ENCODE data around the gene IRGM. TPM values are rescaled to one million over a fixed set of nuclear protein-coding genes. Genes with fewer than 3 reads are reported as not detected.

IRGM gene
- total and polyA plus RNA-seq, 2 of the 8 experiments (the other 6 are each of a cell fraction or from before 2014, with no cell fraction given) = 0.11 TPM; not detected in 1

- Histone ChIP-seq H2BK20ac (ENCODE audit: low read length) (no peak overlapping the region), H3K4me2 (ENCODE audit: insufficient read depth in 1 of 2, low read depth in 2 of 2, low read length in 2 of 2) (no peak overlapping the region), H3K27me3 (replicated peaks in 1 of 4; ENCODE audit: control insufficient read depth in 3 of 4, extremely low read depth in 1 of 4, insufficient read depth in 3 of 4, low read length in 3 of 4) (no peaks in the 10 kb centered on the region), H3K36me3 (ENCODE audit: control insufficient read depth in 2 of 4, insufficient read depth in 4 of 4, low read length in 3 of 4) (peaks cover 3 to 68% (median 39%) of the 10 kb centered on the region in 4 experiments; a peak in 6 of 8 replicates), H4K8ac (ENCODE audit: extremely low read depth, insufficient read depth, low read length) (no peak overlapping the region), H4K5ac (ENCODE audit: insufficient read length, low read depth, low read length) (no peak overlapping the region), H3K56ac (replicated peaks; ENCODE audit: insufficient read length, low read depth, low read length) (no peak overlapping the region), H3K4ac (replicated peaks; ENCODE audit: insufficient read length, low read depth, low read length) (no peak overlapping the region), H2BK12ac (ENCODE audit: low read depth, low read length) (no peak overlapping the region), H3K18ac (ENCODE audit: extremely low read depth, low read length) (no peak overlapping the region), H3K9ac (replicated peaks in 1 of 4; ENCODE audit: extremely low read depth in 1 of 4, low read depth in 3 of 4, low read length in 3 of 4) (no peak overlapping the region), H4K20me1 (replicated peaks in 1 of 2; ENCODE audit: control insufficient read depth in 1 of 2, insufficient read depth in 2 of 2, low read length in 2 of 2) (no peaks in the 10 kb centered on the region), H3K4me3 (ENCODE audit: extremely low read depth in 1 of 4, insufficient read depth in 2 of 4, low read depth in 3 of 4, low read length in 4 of 4) (peak overlapping the region in 1 of 4 experiments; percentile 36; a peak in 3 of 8 replicates), H3K79me2 (ENCODE audit: control insufficient read depth in 1 of 2, insufficient read depth in 2 of 2, low read length in 2 of 2) (no peaks in the 10 kb centered on the region), H2AK5ac (ENCODE audit: low read depth, low read length) (no peak overlapping the region), H3K23ac (ENCODE audit: insufficient read length) (no peak overlapping the region), H3K79me1 (ENCODE audit: low read depth, low read length) (no peaks in the 10 kb centered on the region), H4K91ac (replicated peaks; ENCODE audit: insufficient read length, low read length) (no peak overlapping the region), H2BK5ac (ENCODE audit: low read depth, low read length) (no peak overlapping the region), H2AFZ (ENCODE audit: low read length) (no peak overlapping the region), H2BK120ac (replicated peaks; ENCODE audit: low read depth, low read length) (no peak overlapping the region), H3K14ac (ENCODE audit: insufficient read length) (no peak overlapping the region), H3K9me3 (ENCODE audit: insufficient read depth in 2 of 2, low read depth in 1 of 2, low read length in 1 of 2) (peaks cover 84 to 85% of the 10 kb centered on the region in 2 experiments), H3K23me2 (ENCODE audit: low read depth, low read length) (no peaks in the 10 kb centered on the region), H3K4me1 (replicated peaks in 1 of 4; ENCODE audit: control insufficient read depth in 3 of 4, insufficient read depth in 4 of 4, low read length in 3 of 4) (no peaks in the 10 kb centered on the region), H2BK15ac (ENCODE audit: low read length) (no peak overlapping the region), H3K27ac (ENCODE audit: low read depth, low read length) (no peak overlapping the region)
- 88% methylated on average over 8 of the region's 8 CpGs; no CpG with 5 or more reads in 1 of the 2 experiments for WGBS, 2 experiments (ENCODE audit: extremely low coverage in 1 of 2, insufficient coverage in 1 of 2, insufficient read length in 1 of 2, insufficient replicate concordance in 2 of 2, low coverage in 1 of 2, low lambda C conversion rate in 2 of 2, missing lambda C conversion rate in 1 of 2)
- FAIRE-seq = peak; percentile 24
- ChIA-PET POLR2A (ENCODE audit: partially characterized antibody) (no interaction called here), CTCF (ENCODE audit: partially characterized antibody) (interaction anchor here (0.6 to 1.4 kb wide), 4 partner anchors 8 to 279 kb away, joined by 3 to 4 read pairs (median 4); no protein-coding TSS in a partner anchor)
- TF ChIP-seq ZNF274 (IDR thresholded peaks at IDR 0.05; ENCODE audit: borderline replicate concordance, extremely low read depth, low read length) (peak; percentile 93), NANOG (IDR thresholded peaks at IDR 0.05; ENCODE audit: insufficient read depth, low read depth, low read length, poor library complexity, severe bottlenecking) (no peak)
- no peak for DNase-seq (ENCODE audit: low read depth in 1 of 2, low spot score in 2 of 2)
Observed at GRCh38 chr5:150895431-150896428, 49.4 kb downstream of the IRGM start.

Measured in H1 (cell line).